Stimulated activated CD8-positive, alpha-beta memory T cell treated with anti-CD3 and anti-CD28 coated beads, Interleukin-12 subunit alpha, Interleukin-12 subunit beta, amount 100 ng/mL, for 4 hours (primary cell): Measurements from ENCODE around the gene MRPS33.
"Not testable (repeated sequence)": the region's sequence is repeated elsewhere in the genome, so short reads cannot be mapped to it uniquely, and the experiment has no call there.

Source experiments
- DNase-seq: peaks from one replicate; pipeline ENCODE4 v3.0.0-alpha.2; 2020; ENCODE audit warnings: low read depth

Gene MRPS33

GRCh38 chr7:141014524-141015395, at the start of gene MRPS33:
Gene MRPS33, minus strand, starts transcription at chr7:141014952. Its CDS starts 4,319 bp downstream, at chr7:141010633.
- DNase-seq = peak; percentile 89

- DNase-seq = no peak
Observed at GRCh38 chr7:141057788-141058187, 43.0 kb upstream of the MRPS33 start.

- no peak for DNase-seq
Observed at GRCh38 chr7:141055146-141055545, 40.4 kb upstream of the MRPS33 start.

GRCh38 chr7:141053626-141054025, 38.9 kb upstream of the MRPS33 start:
- DNase-seq = peak; percentile 21

- DNase-seq = no peak
Observed at GRCh38 chr7:141045842-141046620, 31.3 kb upstream of the MRPS33 start.

- DNase-seq = no peak
Observed at GRCh38 chr7:141045126-141045841, 30.5 kb upstream of the MRPS33 start.

- no peak for DNase-seq
Observed at GRCh38 chr7:141043616-141044015, 28.9 kb upstream of the MRPS33 start.

- no peak for DNase-seq
Observed at GRCh38 chr7:141042222-141043193, 27.8 kb upstream of the MRPS33 start.

GRCh38 chr7:141039376-141039775, 24.6 kb upstream of the MRPS33 start:
- no peak for DNase-seq

GRCh38 chr7:141038100-141038499, 23.3 kb upstream of the MRPS33 start:
- DNase-seq = not testable (repeated sequence)

- DNase-seq = not testable (repeated sequence)
Observed at GRCh38 chr7:141032539-141033323, 18.0 kb upstream of the MRPS33 start.

- DNase-seq = no peak
Observed at GRCh38 chr7:141028767-141029166, 14.0 kb upstream of the MRPS33 start.

GRCh38 chr7:141027043-141027442, 12.3 kb upstream of the MRPS33 start:
- DNase-seq = no peak

GRCh38 chr7:141024668-141025067, 9.9 kb upstream of the MRPS33 start:
- DNase-seq = no peak

- no peak for DNase-seq
Observed at GRCh38 chr7:141023295-141023694, 8.5 kb upstream of the MRPS33 start.

GRCh38 chr7:141017555-141017954, 2.8 kb upstream of the MRPS33 start:
- no peak for DNase-seq

GRCh38 chr7:141016349-141016748, 1.6 kb upstream of the MRPS33 start:
- DNase-seq = no peak

GRCh38 chr7:141014125-141014523, 628 bp downstream of the MRPS33 start:
- no peak for DNase-seq

GRCh38 chr7:141013345-141013715, 1.4 kb downstream of the MRPS33 start:
- no peak for DNase-seq

GRCh38 chr7:141012696-141013344, 1.9 kb downstream of the MRPS33 start:
- DNase-seq = no peak
